H54 (cell line): Measurements from ENCODE around the gene ZC3H11A.

Source experiments
- DNase-seq: peaks from one replicate; pipeline ENCODE4 v3.0.0; 2011; ENCODE audit warnings: low spot score, mixed read lengths; ENCODE audit not compliant: insufficient read length
- FAIRE-seq: peaks from 3 replicates; lab custom pipeline; 2011; peaks lifted over from hg19 to GRCh38; lab: Jason Lieb, UNC
- POLR2A ChIP-seq: IDR thresholded peaks from 2 replicates; pipeline ENCODE4 v1.6.1; 2011; ENCODE audit warnings: low read depth, mild to moderate bottlenecking, low read length

Gene ZC3H11A

GRCh38 chr1:203840208-203840808, 44.9 kb downstream of the ZC3H11A start:
- no peak for TF ChIP-seq POLR2A
- DNase-seq = no peak
- no peak for FAIRE-seq

GRCh38 chr1:203842559-203842876, 47.1 kb downstream of the ZC3H11A start:
- FAIRE-seq (no peak), DNase-seq (no peak)
- TF ChIP-seq POLR2A = no peak

DNA sequence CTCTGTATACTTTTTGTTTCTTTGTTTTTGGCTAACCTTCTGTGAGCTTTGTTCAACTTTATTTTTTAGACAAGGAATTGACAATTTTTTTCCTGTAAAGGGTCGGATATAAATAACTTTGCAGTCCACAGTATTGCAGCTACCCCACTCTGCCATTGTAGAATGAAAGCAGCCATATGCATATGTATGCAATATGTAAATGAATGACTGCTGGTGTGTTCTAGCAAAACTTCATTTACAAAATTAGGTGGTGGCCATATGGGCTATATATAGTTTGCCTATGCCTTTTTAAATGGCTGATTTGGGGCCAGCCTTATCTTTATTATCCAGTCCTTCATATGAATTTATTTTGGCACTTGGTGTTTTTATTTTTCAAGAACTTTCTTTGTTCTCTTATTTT, 48.0 kb downstream of the ZC3H11A start:
- no peak for FAIRE-seq
- TF ChIP-seq POLR2A = no peak
- DNase-seq = no peak
